ENCODE measurements around the gene DFFA.
"Not testable (repeated sequence)": the region's sequence is repeated elsewhere in the genome, so short reads cannot be mapped to it uniquely, and the experiment has no call there.

The DFFA gene

GRCh38 chr1:10506677-10507047 is 34.3 kb upstream of the DFFA start:
- DNase-seq (ENCODE audit: low spot score): no peak
- TF ChIP-seq CTCF (IDR thresholded peaks at IDR 0.05; ENCODE audit: borderline replicate concordance, control extremely low read depth, extremely low read depth, insufficient read depth, missing control alignments): no peak
- in situ Hi-C loops (cut with MboI; ENCODE audit: low sequenced_read_pairs, unreplicated experiment): loop anchor here (25.0 kb wide), 2 partner anchors 356 to 431 kb away; no protein-coding TSS in a partner anchor

DNA sequence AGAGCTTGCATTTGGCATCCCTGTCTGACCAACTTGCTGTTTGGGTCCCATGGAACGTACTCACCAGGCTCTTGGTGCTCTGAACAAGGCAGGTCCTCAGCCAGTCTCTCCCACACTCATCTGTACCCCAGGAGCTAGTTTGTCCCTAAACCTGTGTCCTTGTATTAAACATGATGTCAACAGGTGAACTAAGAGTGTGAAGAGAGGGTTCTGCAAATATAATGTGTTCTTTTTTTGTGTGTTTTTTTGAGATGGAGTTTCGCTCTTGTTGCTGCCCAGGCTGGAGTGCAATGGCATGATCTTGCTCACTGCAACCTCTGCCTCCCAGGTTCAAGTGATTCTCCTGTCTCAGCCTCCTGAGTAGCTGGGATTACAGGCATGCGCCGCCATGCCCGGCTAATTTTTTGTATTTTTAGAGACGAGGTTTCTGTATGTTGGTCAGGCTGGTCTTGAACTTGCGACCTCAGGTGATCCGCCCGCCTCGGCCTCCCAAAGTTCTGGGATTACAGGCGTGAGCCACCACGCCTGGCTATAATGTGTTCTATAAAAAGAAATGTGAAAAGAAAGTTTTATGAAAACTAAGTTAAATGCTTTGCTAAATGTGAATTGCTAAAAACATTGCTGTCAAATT is 33.8 kb upstream of the DFFA start:
- DNase-seq (ENCODE audit: low spot score): not testable (repeated sequence)
- in situ Hi-C loops (cut with MboI; ENCODE audit: low sequenced_read_pairs, unreplicated experiment): loop anchor here (25.0 kb wide), 2 partner anchors 356 to 431 kb away; no protein-coding TSS in a partner anchor

GRCh38 chr1:10504249-10504648 is 31.9 kb upstream of the DFFA start:
- in situ Hi-C loops (cut with MboI; ENCODE audit: low sequenced_read_pairs, unreplicated experiment): loop anchor here (25.0 kb wide), 2 partner anchors 358 to 433 kb away; no protein-coding TSS in a partner anchor

DNA sequence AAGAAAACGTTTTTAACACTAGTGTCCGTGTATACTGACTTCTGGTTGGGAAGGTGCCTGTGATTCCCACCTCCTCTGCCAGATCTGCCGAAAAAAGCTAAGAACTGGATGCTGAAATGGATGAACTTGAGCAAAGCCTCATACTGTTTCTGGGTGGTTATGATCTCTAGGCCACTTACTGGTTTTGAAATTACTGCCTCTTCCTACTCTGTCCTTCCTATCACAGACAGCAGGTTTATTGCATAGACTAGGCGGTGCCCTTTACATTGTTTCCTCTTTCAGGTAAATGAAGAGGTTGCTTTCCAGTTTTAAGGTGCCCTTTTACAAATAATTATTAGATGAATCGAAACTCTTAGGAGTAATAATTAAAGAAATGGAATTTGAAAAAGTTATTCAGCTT is 29.9 kb upstream of the DFFA start:
- in situ Hi-C loops (cut with MboI; ENCODE audit: low sequenced_read_pairs, unreplicated experiment): loop anchor here (25.0 kb wide), 2 partner anchors 360 to 435 kb away; no protein-coding TSS in a partner anchor

More at GRCh38 chr1:10504249-10504648, 31.9 kb upstream of the DFFA start:
- TF ChIP-seq CTCF (IDR thresholded peaks at IDR 0.05; ENCODE audit: borderline replicate concordance, control extremely low read depth, extremely low read depth, insufficient read depth, missing control alignments): no peak
- DNase-seq (ENCODE audit: low spot score): no peak

DNA sequence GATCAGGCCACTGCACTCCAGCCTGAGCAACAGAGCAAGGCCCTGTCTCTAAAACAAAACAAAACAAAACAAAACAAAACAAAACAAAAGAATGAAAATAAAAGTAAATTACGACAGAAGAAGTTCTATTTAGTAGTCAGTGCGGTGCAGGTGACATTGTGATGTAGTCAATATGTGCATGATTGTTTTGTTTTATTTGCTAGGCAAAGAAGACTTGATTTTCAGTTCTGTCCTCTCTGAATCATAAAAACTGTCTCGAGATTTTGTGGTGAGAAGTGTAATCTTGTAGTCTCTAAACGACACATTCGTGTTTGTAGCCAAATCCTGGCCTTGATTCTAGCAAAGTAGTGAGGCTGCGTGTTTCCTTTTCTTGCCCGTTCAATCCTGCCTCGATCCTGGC is 25.9 kb upstream of the DFFA start:
- in situ Hi-C loops (cut with MboI; ENCODE audit: low sequenced_read_pairs, unreplicated experiment): no loop called here

More for the DNA sequence above, 29.9 kb upstream of the DFFA start:
- no peak for TF ChIP-seq CTCF (IDR thresholded peaks at IDR 0.05; ENCODE audit: borderline replicate concordance, control extremely low read depth, extremely low read depth, insufficient read depth, missing control alignments)
- DNase-seq (ENCODE audit: low spot score): no peak

DNA sequence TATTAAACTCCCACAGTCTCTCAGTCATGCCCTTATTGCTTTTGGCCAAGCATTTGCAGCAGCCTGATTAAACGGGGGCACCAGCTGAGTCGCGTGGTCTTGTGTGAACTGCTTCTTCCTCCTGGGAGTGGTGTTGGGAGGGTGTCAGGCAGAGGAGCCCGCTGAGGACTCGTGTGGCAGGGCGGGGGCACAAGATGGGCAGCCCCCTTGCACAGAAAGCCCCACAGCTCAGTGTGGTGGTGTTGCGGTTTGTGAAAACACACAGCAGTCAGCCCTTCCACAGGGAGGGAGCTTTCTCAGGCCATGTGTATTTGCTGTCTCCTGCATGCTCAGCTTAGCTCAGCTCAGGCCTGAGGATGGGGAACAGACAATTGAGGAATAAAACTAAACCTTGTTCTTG is 24.8 kb upstream of the DFFA start:
- no peak for TF ChIP-seq CTCF (IDR thresholded peaks at IDR 0.05; ENCODE audit: borderline replicate concordance, control extremely low read depth, extremely low read depth, insufficient read depth, missing control alignments)
- no peak for DNase-seq (ENCODE audit: low spot score)
- in situ Hi-C loops (cut with MboI; ENCODE audit: low sequenced_read_pairs, unreplicated experiment): no loop called here

More for the DNA sequence above, 25.9 kb upstream of the DFFA start:
- no peak for DNase-seq (ENCODE audit: low spot score)
- TF ChIP-seq CTCF (IDR thresholded peaks at IDR 0.05; ENCODE audit: borderline replicate concordance, control extremely low read depth, extremely low read depth, insufficient read depth, missing control alignments): no peak

- in situ Hi-C loops (cut with MboI; ENCODE audit: low sequenced_read_pairs, unreplicated experiment): no loop called here
- TF ChIP-seq CTCF (IDR thresholded peaks at IDR 0.05; ENCODE audit: borderline replicate concordance, control extremely low read depth, extremely low read depth, insufficient read depth, missing control alignments): no peak
- no peak for DNase-seq (ENCODE audit: low spot score)
Observed at GRCh38 chr1:10495952-10496351, 23.6 kb upstream of the DFFA start.
